Sigmoid colon (tissue), 4 donors: Measurements from ENCODE around the gene SEMA3F.

ENCODE experiments used
- CTCF ChIP-seq, 4 experiments: fragments of 450-650 bp in 3 of 4; fragments of 200-600 bp in 1 of 4; IDR thresholded peaks; one replicate each; pipeline ENCODE4 v1.5.1; 2016 to 2019; ENCODE audit warnings: antibody characterized with exemption in 4 of 4, mild to moderate bottlenecking in 3 of 4, moderate library complexity in 2 of 4
- EP300 ChIP-seq, 4 donors: sonication (generic); formaldehyde crosslinking; IDR thresholded peaks; one replicate each; pipeline ENCODE4 v1.6.1; 2017; ENCODE audit warnings: antibody characterized with exemption in 4 of 4
- POLR2A ChIP-seq, 2 donors: fragments of 450-650 bp; IDR thresholded peaks; one replicate each; pipeline ENCODE4 v1.6.1; 2016; ENCODE audit warnings: antibody characterized with exemption in 2 of 2, mild to moderate bottlenecking in 2 of 2, moderate library complexity in 2 of 2
- POLR2AphosphoS5 ChIP-seq, 4 donors: sonication (generic); formaldehyde crosslinking; IDR thresholded peaks; one replicate each; pipeline ENCODE4 v1.6.1; 2017; ENCODE audit warnings: antibody characterized with exemption in 4 of 4

GRCh38 chr3:50162034-50162883, 7.1 kb downstream of the SEMA3F start:
- TF ChIP-seq CTCF (IDR thresholded peaks at IDR 0.05) (no peak), POLR2AphosphoS5 (IDR thresholded peaks at IDR 0.05) (no peak), POLR2A (IDR thresholded peaks at IDR 0.05) (no peak), EP300 (IDR thresholded peaks at IDR 0.05) (no peak)
